HG02642 (cell line): ENCODE measurements around the gene DLGAP4.

Experiments
- ATAC-seq: cut with Tn5 transposase; IDR thresholded peaks from one replicate; pipeline ENCODE4 v1.9.1; 2021; ENCODE audit warnings: mild to moderate bottlenecking; ENCODE audit not compliant: unreplicated experiment, poor library complexity

DLGAP4 gene

GRCh38 chr20:36274181-36274841 is 31.8 kb upstream of the DLGAP4 start:
- ATAC-seq: no peak

- ATAC-seq: no peak
These were observed 31.1 kb upstream of the DLGAP4 start for GRCh38 chr20:36275011-36275410.

- no peak for ATAC-seq
These were observed 30.5 kb upstream of the DLGAP4 start for GRCh38 chr20:36275441-36276189.

- no peak for ATAC-seq
These were observed 28.6 kb upstream of the DLGAP4 start for GRCh38 chr20:36277546-36277945.

GRCh38 chr20:36279362-36279761 is 26.8 kb upstream of the DLGAP4 start:
- no peak for ATAC-seq

GRCh38 chr20:36279776-36280175 is 26.4 kb upstream of the DLGAP4 start:
- no peak for ATAC-seq

- no peak for ATAC-seq
These were observed 24.3 kb upstream of the DLGAP4 start for GRCh38 chr20:36281785-36282380.

GRCh38 chr20:36284751-36285150 is 21.4 kb upstream of the DLGAP4 start:
- ATAC-seq: no peak

- ATAC-seq: no peak
These were observed 20.2 kb upstream of the DLGAP4 start for GRCh38 chr20:36285746-36286447.

- no peak for ATAC-seq
These were observed 8.5 kb upstream of the DLGAP4 start for GRCh38 chr20:36297656-36298055.

GRCh38 chr20:36298061-36298460 is 8.1 kb upstream of the DLGAP4 start:
- no peak for ATAC-seq

- no peak for ATAC-seq
These were observed 7.3 kb upstream of the DLGAP4 start for GRCh38 chr20:36298795-36299339.

GRCh38 chr20:36299459-36299858 is 6.7 kb upstream of the DLGAP4 start:
- no peak for ATAC-seq

GRCh38 chr20:36301359-36302119 is 4.6 kb upstream of the DLGAP4 start:
- no peak for ATAC-seq

GRCh38 chr20:36303020-36303595 is 3.0 kb upstream of the DLGAP4 start:
- ATAC-seq: no peak

- ATAC-seq: no peak
These were observed 2.3 kb upstream of the DLGAP4 start for GRCh38 chr20:36303831-36304230.

GRCh38 chr20:36304786-36305495 is 1.2 kb upstream of the DLGAP4 start:
- ATAC-seq: no peak

GRCh38 chr20:36306553-36307411 is 643 bp downstream of the DLGAP4 start:
- no peak for ATAC-seq
